KMS-11 (cell line): Measurements from ENCODE around the gene XAB2.

Experiments
- H2AFZ ChIP-seq: fragments of 200-600 bp; sonication (generic); 2 replicates; pipeline ENCODE4 v1.6.1; 2016; ENCODE audit warnings: antibody characterized with exemption, mixed run types, low read depth
- H3K27ac ChIP-seq: fragments of 200-600 bp; sonication (generic); 2 replicates; pipeline ENCODE4 v1.6.1; 2016; ENCODE audit warnings: mild to moderate bottlenecking, mixed run types
- H3K27me3 ChIP-seq: fragments of 200-600 bp; sonication (generic); 2 replicates; pipeline ENCODE4 v1.6.1; 2017; ENCODE audit warnings: mild to moderate bottlenecking, low read depth, mixed run types, moderate library complexity; ENCODE audit not compliant: insufficient read depth
- H3K36me3 ChIP-seq: fragments of 200-600 bp; sonication (generic); 2 replicates; pipeline ENCODE4 v1.6.1; 2017; ENCODE audit warnings: mild to moderate bottlenecking, mixed run types; ENCODE audit not compliant: insufficient read depth
- H3K4me1 ChIP-seq: fragments of 200-600 bp; sonication (generic); 2 replicates; pipeline ENCODE4 v1.6.1; 2016; ENCODE audit warnings: mild to moderate bottlenecking, low read depth, mixed run types; ENCODE audit not compliant: poor library complexity, severe bottlenecking
- H3K4me2 ChIP-seq: fragments of 200-600 bp; sonication (generic); 2 replicates; pipeline ENCODE4 v1.7.0; 2016; ENCODE audit warnings: mild to moderate bottlenecking, mixed run types
- H3K4me3 ChIP-seq: fragments of 200-600 bp; sonication (generic); IDR thresholded peaks from 2 replicates; pipeline ENCODE4 v1.6.1; 2017; ENCODE audit warnings: low read depth, low read length, mixed read lengths; ENCODE audit not compliant: insufficient read depth
- H3K79me2 ChIP-seq: fragments of 200-600 bp; sonication (generic); 2 replicates; pipeline ENCODE4 v1.6.1; 2016; ENCODE audit warnings: low read depth, mixed run types; ENCODE audit not compliant: insufficient read depth
- H3K9ac ChIP-seq: fragments of 200-600 bp; sonication (generic); 2 replicates; pipeline ENCODE4 v1.6.1; 2016; ENCODE audit warnings: mild to moderate bottlenecking, mixed run types
- H4K20me1 ChIP-seq: fragments of 200-600 bp; sonication (generic); 2 replicates; pipeline ENCODE4 v1.6.1; 2016; ENCODE audit warnings: mild to moderate bottlenecking, mixed run types; ENCODE audit not compliant: insufficient read depth
- CTCF ChIP-seq: fragments of 200-600 bp; sonication (generic); conservative IDR thresholded peaks from 2 replicates; pipeline ENCODE4 v1.6.1; 2017; ENCODE audit warnings: low read depth, mild to moderate bottlenecking, antibody characterized with exemption, low read length, moderate library complexity, mixed read lengths

XAB2 gene

GRCh38 chr19:7595466-7596133, 33.7 kb downstream of the XAB2 start, which contains the start of gene CAMSAP3:
Gene CAMSAP3 (plus strand): TSS chr19:7595863. CDS start chr19:7596003, 140 bp downstream.
- H3K4me2 ChIP-seq = peak within 1 kb of the TSS; percentile 48
- no peaks in the 10 kb centered on the region for H4K20me1 ChIP-seq
- H3K27me3 ChIP-seq = peaks cover 20% of the 10 kb centered on the region; the same call in 1 of the 2 replicates
- H3K79me2 ChIP-seq = no peaks in the 10 kb centered on the region
- peak within 1 kb of the TSS; percentile 71 for H2AFZ ChIP-seq
- no peak within 1 kb of the TSS for H3K27ac ChIP-seq
- H3K4me1 ChIP-seq = no peaks in the 10 kb centered on the region
- no peak within 1 kb of the TSS for H3K4me3 ChIP-seq
- no peaks in the 10 kb centered on the region for H3K36me3 ChIP-seq
- TF ChIP-seq CTCF = no peak
- H3K9ac ChIP-seq = no peak within 1 kb of the TSS

- Histone ChIP-seq H3K27me3 (peaks cover 29% of the 10 kb centered on the region; the same call in 1 of the 2 replicates), H3K4me2 (no peak overlapping the region), H3K9ac (no peak overlapping the region), H4K20me1 (no peaks in the 10 kb centered on the region), H2AFZ (no peak overlapping the region), H3K27ac (no peak overlapping the region), H3K4me3 (no peak overlapping the region), H3K36me3 (no peaks in the 10 kb centered on the region), H3K79me2 (no peaks in the 10 kb centered on the region), H3K4me1 (no peaks in the 10 kb centered on the region)
- TF ChIP-seq CTCF = no peak
Observed at GRCh38 chr19:7590256-7590655, 39.1 kb downstream of the XAB2 start.

GRCh38 chr19:7589822-7590221, 39.5 kb downstream of the XAB2 start:
- Histone ChIP-seq H3K4me1 (no peaks in the 10 kb centered on the region), H3K9ac (no peak overlapping the region), H3K4me3 (no peak overlapping the region), H3K4me2 (no peak overlapping the region), H3K27ac (no peak overlapping the region), H2AFZ (no peak overlapping the region), H3K27me3 (peaks cover 25% of the 10 kb centered on the region; the same call in 1 of the 2 replicates), H3K36me3 (no peaks in the 10 kb centered on the region), H4K20me1 (no peaks in the 10 kb centered on the region), H3K79me2 (no peaks in the 10 kb centered on the region)
- TF ChIP-seq CTCF = no peak

- Histone ChIP-seq H3K4me3 (no peak overlapping the region), H3K27ac (no peak overlapping the region), H4K20me1 (no peaks in the 10 kb centered on the region), H2AFZ (no peak overlapping the region), H3K9ac (no peak overlapping the region), H3K27me3 (peaks cover 56% of the 10 kb centered on the region), H3K79me2 (no peaks in the 10 kb centered on the region), H3K4me1 (no peaks in the 10 kb centered on the region), H3K36me3 (no peaks in the 10 kb centered on the region), H3K4me2 (no peak overlapping the region)
- TF ChIP-seq CTCF = no peak
Observed at GRCh38 chr19:7582446-7582845, 46.9 kb downstream of the XAB2 start.
